Fibroblast of pulmonary artery (primary cell): ENCODE data around the gene GALNT18.

Source experiments
- DNase-seq: peaks from one replicate; pipeline ENCODE4 v3.0.0-alpha.2; 2010; ENCODE audit warnings: low read depth
- H3K4me3 ChIP-seq: replicated peaks from 2 replicates; pipeline ENCODE4 v1.5.1; 2011; ENCODE audit warnings: low read depth, mild to moderate bottlenecking, control low read depth, low read length, moderate library complexity
- TF ChIP-seq, protein P1 (sequence below): IDR thresholded peaks from 2 replicates; pipeline ENCODE4 v1.5.1; 2011; ENCODE audit warnings: mild to moderate bottlenecking, control low read depth, low read length, inconsistent platforms; ENCODE audit errors: missing control alignments

Gene GALNT18

DNA sequence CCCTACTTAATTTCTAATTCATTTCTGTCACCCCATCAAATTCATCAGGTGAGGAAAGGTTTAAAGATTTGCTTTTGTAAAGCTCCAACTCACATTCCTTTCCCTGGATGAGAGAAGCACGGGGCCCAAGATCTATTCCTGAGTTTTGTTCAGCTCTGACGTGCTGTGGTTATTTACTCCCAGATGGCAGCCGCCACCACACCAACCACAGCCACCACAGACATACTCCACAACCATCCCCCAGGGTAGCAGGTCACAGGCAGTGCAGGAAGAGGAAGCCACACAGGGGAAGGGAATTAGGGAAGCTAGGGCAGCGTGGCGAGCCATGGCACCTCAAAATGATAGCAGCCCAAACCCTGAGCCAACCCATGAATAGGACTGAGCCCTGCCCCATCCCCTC lies 205.3 kb downstream of the GALNT18 start:
- no peak for DNase-seq
- TF ChIP-seq, protein P1, sequence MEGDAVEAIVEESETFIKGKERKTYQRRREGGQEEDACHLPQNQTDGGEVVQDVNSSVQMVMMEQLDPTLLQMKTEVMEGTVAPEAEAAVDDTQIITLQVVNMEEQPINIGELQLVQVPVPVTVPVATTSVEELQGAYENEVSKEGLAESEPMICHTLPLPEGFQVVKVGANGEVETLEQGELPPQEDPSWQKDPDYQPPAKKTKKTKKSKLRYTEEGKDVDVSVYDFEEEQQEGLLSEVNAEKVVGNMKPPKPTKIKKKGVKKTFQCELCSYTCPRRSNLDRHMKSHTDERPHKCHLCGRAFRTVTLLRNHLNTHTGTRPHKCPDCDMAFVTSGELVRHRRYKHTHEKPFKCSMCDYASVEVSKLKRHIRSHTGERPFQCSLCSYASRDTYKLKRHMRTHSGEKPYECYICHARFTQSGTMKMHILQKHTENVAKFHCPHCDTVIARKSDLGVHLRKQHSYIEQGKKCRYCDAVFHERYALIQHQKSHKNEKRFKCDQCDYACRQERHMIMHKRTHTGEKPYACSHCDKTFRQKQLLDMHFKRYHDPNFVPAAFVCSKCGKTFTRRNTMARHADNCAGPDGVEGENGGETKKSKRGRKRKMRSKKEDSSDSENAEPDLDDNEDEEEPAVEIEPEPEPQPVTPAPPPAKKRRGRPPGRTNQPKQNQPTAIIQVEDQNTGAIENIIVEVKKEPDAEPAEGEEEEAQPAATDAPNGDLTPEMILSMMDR, result no peak
- H3K4me3 ChIP-seq, result no peak overlapping the region

DNA sequence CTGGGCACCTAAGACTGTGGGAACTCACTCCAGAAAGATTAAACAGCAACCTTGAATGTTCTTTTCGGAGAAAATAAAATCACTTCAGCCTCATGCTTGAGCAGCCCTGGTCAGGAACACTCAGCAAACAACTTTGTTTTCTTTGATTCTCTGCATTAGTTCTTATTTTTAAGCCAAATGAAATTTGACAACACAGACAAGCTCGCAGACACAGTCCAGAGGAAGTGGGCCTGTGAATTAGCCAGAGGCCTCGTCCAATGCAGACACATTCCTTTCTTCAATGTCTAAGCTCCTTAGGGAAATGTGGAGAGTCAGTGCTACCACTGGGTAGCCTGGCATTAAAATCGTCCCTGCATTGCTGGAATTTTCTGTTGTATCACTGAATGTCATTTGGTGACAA lies 205.9 kb downstream of the GALNT18 start:
- no peak overlapping the region for H3K4me3 ChIP-seq
- DNase-seq, result no peak
- TF ChIP-seq, protein P1, result no peak

DNA sequence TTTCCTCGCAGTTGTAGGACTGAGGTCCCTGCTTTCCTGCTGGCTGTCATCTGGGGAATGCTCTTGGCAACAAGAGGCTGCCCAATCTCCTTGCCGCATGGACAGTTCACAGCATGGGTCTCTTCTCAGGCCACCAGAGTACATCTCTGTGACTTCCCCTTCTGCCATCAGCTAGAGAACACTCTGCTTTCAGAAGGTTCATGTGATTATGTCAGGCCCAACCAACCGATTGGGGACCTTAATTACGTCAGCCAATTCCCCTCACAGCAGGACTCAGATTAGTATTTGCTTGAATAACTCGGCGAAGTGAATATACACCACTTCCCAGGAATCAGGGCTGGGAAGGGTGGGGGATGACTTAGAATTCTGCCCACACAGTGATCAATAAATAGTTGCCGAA lies 206.8 kb downstream of the GALNT18 start:
- DNase-seq, result no peak
- H3K4me3 ChIP-seq, result no peak overlapping the region
- TF ChIP-seq, protein P1, result no peak

DNA sequence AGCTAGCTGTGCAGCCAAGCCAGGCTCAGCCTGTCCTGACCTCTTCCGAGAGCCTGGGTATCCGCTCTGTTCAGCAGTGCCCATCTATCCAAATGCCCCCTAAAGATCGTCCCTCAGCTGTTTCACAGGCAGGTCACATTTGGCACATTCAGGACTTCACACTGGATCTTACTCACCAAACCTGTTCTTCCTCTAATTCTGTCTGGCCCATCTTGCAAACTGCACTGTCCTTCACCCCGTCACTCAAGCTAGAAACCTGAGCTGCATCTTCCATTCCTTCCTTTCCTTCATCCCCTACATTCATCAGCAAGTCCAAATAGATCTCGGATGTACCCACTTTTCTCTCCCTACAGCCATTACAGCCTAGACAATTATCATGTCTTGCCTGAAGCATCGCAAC lies 208.0 kb downstream of the GALNT18 start:
- H3K4me3 ChIP-seq, result no peak overlapping the region
- TF ChIP-seq, protein P1, result no peak
- DNase-seq, result no peak

DNA sequence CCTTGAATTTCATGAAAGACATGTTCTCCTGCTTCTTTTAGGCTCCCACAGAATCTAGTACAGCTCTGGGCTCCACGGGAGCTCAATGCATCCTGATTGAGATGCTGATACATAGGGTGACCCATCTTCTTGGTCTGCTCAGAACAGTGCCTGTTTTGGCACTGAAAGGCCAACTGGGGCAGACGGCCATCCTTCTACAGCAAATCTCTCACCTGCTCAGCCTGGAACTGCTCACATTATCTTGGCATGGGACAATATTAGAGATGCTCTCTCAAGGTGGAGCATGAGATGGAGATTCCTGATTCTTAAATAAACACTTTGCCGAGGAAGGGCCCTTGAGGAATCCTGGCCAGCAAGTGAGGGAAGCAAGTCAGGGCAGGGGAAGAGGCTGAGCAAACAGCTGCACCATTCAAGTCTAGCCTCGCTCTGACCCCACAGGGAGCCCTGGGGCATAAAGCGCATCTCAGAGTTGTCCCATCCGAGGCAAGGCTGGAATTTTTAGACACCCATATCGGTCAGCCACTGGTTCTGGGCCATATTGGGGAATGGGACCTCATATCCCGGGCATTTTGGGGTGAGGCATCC lies 210.3 kb downstream of the GALNT18 start:
- no peak for DNase-seq
- TF ChIP-seq, protein P1, result no peak
- H3K4me3 ChIP-seq, result no peak overlapping the region

DNA sequence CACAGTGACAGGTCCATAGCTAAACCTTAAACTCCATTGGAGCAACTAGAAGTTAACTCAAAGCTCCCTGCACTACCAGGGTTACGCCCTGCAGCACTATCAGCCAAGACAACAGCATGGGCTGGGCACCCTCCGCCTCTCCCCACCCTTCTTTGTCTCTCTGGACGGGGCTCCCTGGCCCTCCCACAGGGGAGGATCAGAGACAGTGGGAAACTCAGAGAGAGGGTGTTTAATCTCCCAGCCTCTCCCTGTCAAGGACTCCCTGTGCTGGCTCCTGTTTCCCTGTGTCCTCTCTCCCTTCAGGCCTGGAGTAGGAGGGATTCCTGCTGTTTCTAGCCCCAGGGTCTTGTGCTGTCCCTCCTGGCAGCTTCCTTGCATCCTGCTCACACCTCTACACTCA lies 211.9 kb downstream of the GALNT18 start:
- no peak for DNase-seq
- no peak overlapping the region for H3K4me3 ChIP-seq
- TF ChIP-seq, protein P1, result no peak

DNA sequence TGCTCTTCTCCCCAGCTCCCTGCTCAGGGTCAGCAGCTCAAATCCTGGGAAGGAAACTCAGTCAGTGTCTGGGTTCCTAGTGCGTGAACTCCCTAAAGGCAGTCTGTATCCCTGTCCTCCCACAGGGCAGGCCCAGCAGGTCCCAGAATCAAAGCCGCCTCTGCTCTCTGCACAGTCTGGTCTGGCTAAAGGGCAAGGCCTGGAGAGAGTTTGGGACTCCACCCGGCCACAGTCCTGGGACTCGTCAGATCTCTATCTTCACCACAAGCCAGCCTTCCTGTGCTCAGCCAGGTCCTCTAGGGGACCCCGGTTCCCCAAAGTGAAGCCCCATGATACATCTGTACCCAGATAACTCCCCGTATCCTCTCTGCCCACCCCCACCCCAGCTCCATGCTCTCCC lies 212.6 kb downstream of the GALNT18 start:
- H3K4me3 ChIP-seq, result no peak overlapping the region
- TF ChIP-seq, protein P1, result no peak
- DNase-seq, result no peak
